Measurements from ENCODE around the gene PCDHGA2.

GRCh38 chr5:141383345-141383744 lies 44.8 kb downstream of the PCDHGA2 start:
- no peak for TF ChIP-seq USF1 (CRISPR knock-in tag; IDR thresholded peaks at IDR 0.05)
- TF ChIP-seq CTCF (IDR thresholded peaks at IDR 0.05): no peak
- no peak for TF ChIP-seq ZNF532 (CRISPR knock-in tag; IDR thresholded peaks at IDR 0.05; ENCODE audit: borderline replicate concordance)
- no peak for TF ChIP-seq NR3C1 (CRISPR knock-in tag; conservative IDR thresholded peaks at IDR 0.05; ENCODE audit: low read depth)
- TF ChIP-seq FOXK1 (CRISPR knock-in tag; IDR thresholded peaks at IDR 0.05): no peak
- no peak for TF ChIP-seq ZNF121 (CRISPR knock-in tag; IDR thresholded peaks at IDR 0.05)
- TF ChIP-seq ZNF232 (CRISPR knock-in tag; IDR thresholded peaks at IDR 0.05): no peak
- no peak for TF ChIP-seq CBFB (CRISPR knock-in tag; IDR thresholded peaks at IDR 0.05; ENCODE audit: low read depth)

All from WTC11 (cell line).